ENCODE results near the gene CHERP. TPM values are rescaled to one million over a fixed set of nuclear protein-coding genes. Genes with fewer than 3 reads are reported as not detected.
"Not testable (repeated sequence)": the region's sequence is repeated elsewhere in the genome, so short reads cannot be mapped to it uniquely, and the experiment has no call there.

CHERP gene
- total and polyA plus RNA-seq, 3 experiments from 2014 or later: 20.3 to 74.2 (median 73.1) TPM

- ChIA-PET POLR2A (interaction anchor here (0.5 to 1.5 kb wide), 6 partner anchors 18 to 95 kb away, joined by 4 to 9 read pairs (median 7); partner anchors contain the start of genes CHERP, SMIM7 and TMEM38A), CTCF (interaction anchor here (1.0 to 1.6 kb wide), 2 partner anchors 18 to 38 kb away, joined by 3 to 4 read pairs; no protein-coding TSS in a partner anchor)
- Histone ChIP-seq H3K27me3 (ENCODE audit: insufficient read depth, low read length, poor library complexity, severe bottlenecking) (no peaks in the 10 kb centered on the region), H3K36me3 (ENCODE audit: insufficient read depth, low read length) (peaks cover 22% of the 10 kb centered on the region), H3K4me3 (ENCODE audit: low read length) (peak overlapping the region; percentile 9), H3K27ac (ENCODE audit: low read depth, low read length) (no peak overlapping the region), H3K4me1 (ENCODE audit: insufficient read depth, low read length) (peaks cover 37% of the 10 kb centered on the region), H3K9me3 (ENCODE audit: low read length) (no peaks in the 10 kb centered on the region)
- Mint-ChIP-seq H3K9me3 (no peaks in the 10 kb centered on the region), H3K4me1 (peaks cover 30 to 51% (median 35%) of the 10 kb centered on the region in 3 donors), H3K27me3 (no peaks in the 10 kb centered on the region), H3K36me3 (peaks cover 0 to 66% (median 22%) of the 10 kb centered on the region in 3 donors), H3K27ac (peak overlapping the region; percentile 96 to 100 (median 99)), H3K4me3 (peak overlapping the region; percentile 74 to 91 (median 82))
- peak; percentile 74 to 92 (median 89) for DNase-seq
These were observed 23.9 kb upstream of the CHERP start for GRCh38 chr19:16566161-16566560.

GRCh38 chr19:16564842-16565241 lies 22.6 kb upstream of the CHERP start:
- H3K36me3 Mint-ChIP-seq: peaks cover 0 to 68% (median 24%) of the 10 kb centered on the region in 3 donors
- Histone ChIP-seq H3K27ac (ENCODE audit: low read depth, low read length) (no peak overlapping the region), H3K36me3 (ENCODE audit: insufficient read depth, low read length) (peaks cover 21% of the 10 kb centered on the region), H3K27me3 (ENCODE audit: insufficient read depth, low read length, poor library complexity, severe bottlenecking) (no peaks in the 10 kb centered on the region), H3K9me3 (ENCODE audit: low read length) (no peaks in the 10 kb centered on the region), H3K4me3 (ENCODE audit: low read length) (no peak overlapping the region), H3K4me1 (ENCODE audit: insufficient read depth, low read length) (peaks cover 25% of the 10 kb centered on the region)
- no peaks in the 10 kb centered on the region for H3K27me3 Mint-ChIP-seq
- no peak for DNase-seq
- H3K4me3 Mint-ChIP-seq: no peak overlapping the region
- POLR2A ChIA-PET: no interaction called here
- H3K9me3 Mint-ChIP-seq: no peaks in the 10 kb centered on the region
- peaks cover 23 to 40% (median 25%) of the 10 kb centered on the region in 3 donors for H3K4me1 Mint-ChIP-seq
- CTCF ChIA-PET: interaction anchor here (1.2 kb wide), 1 partner anchor 18 kb away, joined by 3 read pairs; no protein-coding TSS in a partner anchor
- peak overlapping the region in 7 of 8 donors; percentile 6 to 86 (median 81) for H3K27ac Mint-ChIP-seq

GRCh38 chr19:16562608-16563025 lies 20.4 kb upstream of the CHERP start:
- Histone ChIP-seq H3K36me3 (ENCODE audit: insufficient read depth, low read length) (peaks cover 26% of the 10 kb centered on the region), H3K4me3 (ENCODE audit: low read length) (no peak overlapping the region), H3K27me3 (ENCODE audit: insufficient read depth, low read length, poor library complexity, severe bottlenecking) (no peaks in the 10 kb centered on the region), H3K27ac (ENCODE audit: low read depth, low read length) (peak overlapping the region; percentile 22), H3K4me1 (ENCODE audit: insufficient read depth, low read length) (peaks cover 22% of the 10 kb centered on the region), H3K9me3 (ENCODE audit: low read length) (no peaks in the 10 kb centered on the region)
- H3K36me3 Mint-ChIP-seq: peaks cover 4 to 60% (median 21%) of the 10 kb centered on the region in 3 donors
- ChIA-PET POLR2A (no interaction called here), CTCF (interaction anchor here (0.7 to 1.3 kb wide), 3 partner anchors 9 to 11 kb away, joined by 3 read pairs; no protein-coding TSS in a partner anchor)
- peaks cover 18 to 30% (median 20%) of the 10 kb centered on the region in 3 donors for H3K4me1 Mint-ChIP-seq
- DNase-seq: no peak
- no peaks in the 10 kb centered on the region for H3K27me3 Mint-ChIP-seq
- H3K9me3 Mint-ChIP-seq: no peaks in the 10 kb centered on the region
- no peak overlapping the region for H3K4me3 Mint-ChIP-seq
- H3K27ac Mint-ChIP-seq: peak overlapping the region in 2 of 8 donors; percentile 58 to 73

- Mint-ChIP-seq H3K4me3 (no peak overlapping the region), H3K9me3 (no peaks in the 10 kb centered on the region), H3K36me3 (peaks cover 4 to 61% (median 22%) of the 10 kb centered on the region in 3 donors), H3K4me1 (peaks cover 11 to 22% (median 12%) of the 10 kb centered on the region in 3 donors), H3K27me3 (no peaks in the 10 kb centered on the region), H3K27ac (peak overlapping the region in 5 of 8 donors; percentile 56 to 89 (median 64))
- Histone ChIP-seq H3K4me3 (ENCODE audit: low read length) (no peak overlapping the region), H3K27ac (ENCODE audit: low read depth, low read length) (no peak overlapping the region), H3K36me3 (ENCODE audit: insufficient read depth, low read length) (peaks cover 26% of the 10 kb centered on the region), H3K9me3 (ENCODE audit: low read length) (no peaks in the 10 kb centered on the region), H3K27me3 (ENCODE audit: insufficient read depth, low read length, poor library complexity, severe bottlenecking) (no peaks in the 10 kb centered on the region), H3K4me1 (ENCODE audit: insufficient read depth, low read length) (peaks cover 9% of the 10 kb centered on the region)
- ChIA-PET CTCF (interaction anchor here (0.7 kb wide), 1 partner anchor 360 kb away, joined by 4 read pairs; no protein-coding TSS in a partner anchor), POLR2A (no interaction called here)
- no peak for DNase-seq
These were observed 19.1 kb upstream of the CHERP start for GRCh38 chr19:16561382-16561781.

GRCh38 chr19:16559780-16560276 lies 17.6 kb upstream of the CHERP start:
- ChIA-PET POLR2A (no interaction called here), CTCF (no interaction called here)
- Histone ChIP-seq H3K27me3 (ENCODE audit: insufficient read depth, low read length, poor library complexity, severe bottlenecking) (no peaks in the 10 kb centered on the region), H3K36me3 (ENCODE audit: insufficient read depth, low read length) (peaks cover 22% of the 10 kb centered on the region), H3K9me3 (ENCODE audit: low read length) (no peaks in the 10 kb centered on the region), H3K4me1 (ENCODE audit: insufficient read depth, low read length) (no peaks in the 10 kb centered on the region), H3K27ac (ENCODE audit: low read depth, low read length) (no peak overlapping the region), H3K4me3 (ENCODE audit: low read length) (no peak overlapping the region)
- Mint-ChIP-seq H3K27me3 (no peaks in the 10 kb centered on the region), H3K27ac (peak overlapping the region in 2 of 8 donors; percentile 63 to 80), H3K36me3 (peaks cover 4 to 69% (median 19%) of the 10 kb centered on the region in 3 donors), H3K9me3 (no peaks in the 10 kb centered on the region), H3K4me3 (no peak overlapping the region), H3K4me1 (peaks cover 4 to 10% (median 7%) of the 10 kb centered on the region in 3 donors)
- no peak for DNase-seq

GRCh38 chr19:16554776-16555175 lies 12.5 kb upstream of the CHERP start:
- ChIA-PET POLR2A (no interaction called here), CTCF (interaction anchor here (1.2 kb wide), 1 partner anchor 105 kb away, joined by 4 read pairs; the partner anchor contains the start of gene SMIM7)
- peaks cover 0 to 5% (median 2%) of the 10 kb centered on the region in 3 donors for H3K4me1 Mint-ChIP-seq
- H3K27ac Mint-ChIP-seq: peak overlapping the region in 1 of 8 donors; percentile 60
- no peaks in the 10 kb centered on the region for H3K4me1 ChIP-seq (ENCODE audit: insufficient read depth, low read length)
- no peak for DNase-seq
- no peaks in the 10 kb centered on the region for H3K9me3 ChIP-seq (ENCODE audit: low read length)
- H3K4me3 ChIP-seq (ENCODE audit: low read length): no peak overlapping the region
- H3K4me3 Mint-ChIP-seq: no peak overlapping the region
- H3K27ac ChIP-seq (ENCODE audit: low read depth, low read length): no peak overlapping the region
- H3K27me3 Mint-ChIP-seq: no peaks in the 10 kb centered on the region
- H3K27me3 ChIP-seq (ENCODE audit: insufficient read depth, low read length, poor library complexity, severe bottlenecking): no peaks in the 10 kb centered on the region
- peaks cover 3 to 71% (median 11%) of the 10 kb centered on the region in 3 donors for H3K36me3 Mint-ChIP-seq
- H3K36me3 ChIP-seq (ENCODE audit: insufficient read depth, low read length): peaks cover 7% of the 10 kb centered on the region
- H3K9me3 Mint-ChIP-seq: no peaks in the 10 kb centered on the region

GRCh38 chr19:16551902-16552301 lies 9.7 kb upstream of the CHERP start:
- H3K4me1 Mint-ChIP-seq; DNase-seq; H3K9me3 Mint-ChIP-seq; H3K27me3 Mint-ChIP-seq; H3K27me3 ChIP-seq (ENCODE audit: insufficient read depth, low read length, poor library complexity, severe bottlenecking); H3K36me3 ChIP-seq (ENCODE audit: insufficient read depth, low read length); H3K4me1 ChIP-seq (ENCODE audit: insufficient read depth, low read length); H3K27ac Mint-ChIP-seq; H3K27ac ChIP-seq (ENCODE audit: low read depth, low read length); POLR2A ChIA-PET; H3K4me3 ChIP-seq (ENCODE audit: low read length); H3K9me3 ChIP-seq (ENCODE audit: low read length); H3K4me3 Mint-ChIP-seq; CTCF ChIA-PET: not testable (repeated sequence)
- H3K36me3 Mint-ChIP-seq: peaks cover 0 to 62% (median 8%) of the 10 kb centered on the region in 3 donors

GRCh38 chr19:16548956-16549355 lies 6.7 kb upstream of the CHERP start:
- H3K27ac Mint-ChIP-seq: peak overlapping the region in 1 of 8 donors; percentile 36
- peaks cover 9 to 16% (median 15%) of the 10 kb centered on the region in 3 donors for H3K4me1 Mint-ChIP-seq
- Histone ChIP-seq H3K27me3 (ENCODE audit: insufficient read depth, low read length, poor library complexity, severe bottlenecking) (no peaks in the 10 kb centered on the region), H3K9me3 (ENCODE audit: low read length) (no peaks in the 10 kb centered on the region), H3K4me1 (ENCODE audit: insufficient read depth, low read length) (peaks cover under 1% of the 10 kb centered on the region), H3K36me3 (ENCODE audit: insufficient read depth, low read length) (no peaks in the 10 kb centered on the region), H3K27ac (ENCODE audit: low read depth, low read length) (no peak overlapping the region), H3K4me3 (ENCODE audit: low read length) (no peak overlapping the region)
- peaks cover 0 to 42% (median 9%) of the 10 kb centered on the region in 3 donors for H3K36me3 Mint-ChIP-seq
- no peaks in the 10 kb centered on the region for H3K9me3 Mint-ChIP-seq
- H3K4me3 Mint-ChIP-seq: no peak overlapping the region
- H3K27me3 Mint-ChIP-seq: no peaks in the 10 kb centered on the region
- ChIA-PET CTCF (no interaction called here), POLR2A (no interaction called here)
- DNase-seq: no peak

Data from CD8-positive, alpha-beta memory T cell (primary cell).